Liver (tissue), 3 donors: Measurements from ENCODE around the gene MED29.

Experiments
- EGR1 ChIP-seq, 2 donors: IDR thresholded peaks; 2 replicates each; pipeline ENCODE4 v1.6.1; 2016 to 2018; ENCODE audit warnings: antibody characterized with exemption in 2 of 2, low read depth in 2 of 2
- GABPA ChIP-seq, 2 donors: IDR thresholded peaks in 1 of 2; conservative IDR thresholded peaks in 1 of 2; 2 replicates each; pipeline ENCODE4 v1.6.1; 2016; ENCODE audit warnings: antibody characterized with exemption in 2 of 2, mild to moderate bottlenecking in 1 of 2, moderate library complexity in 1 of 2
- TAF1 ChIP-seq: conservative IDR thresholded peaks from 2 replicates; pipeline ENCODE4 v1.6.1; 2016; ENCODE audit warnings: antibody characterized with exemption, mild to moderate bottlenecking
- TF ChIP-seq, protein P1 (sequence below): fragments of 150-350 bp; IDR thresholded peaks from 2 replicates; pipeline ENCODE4 v1.5.1; 2017; ENCODE audit warnings: improper control_type of control experiment, low read depth, low read length; ENCODE audit not compliant: missing input control
- donor health status: healthy.
- donor health status: healthy.

DNA sequence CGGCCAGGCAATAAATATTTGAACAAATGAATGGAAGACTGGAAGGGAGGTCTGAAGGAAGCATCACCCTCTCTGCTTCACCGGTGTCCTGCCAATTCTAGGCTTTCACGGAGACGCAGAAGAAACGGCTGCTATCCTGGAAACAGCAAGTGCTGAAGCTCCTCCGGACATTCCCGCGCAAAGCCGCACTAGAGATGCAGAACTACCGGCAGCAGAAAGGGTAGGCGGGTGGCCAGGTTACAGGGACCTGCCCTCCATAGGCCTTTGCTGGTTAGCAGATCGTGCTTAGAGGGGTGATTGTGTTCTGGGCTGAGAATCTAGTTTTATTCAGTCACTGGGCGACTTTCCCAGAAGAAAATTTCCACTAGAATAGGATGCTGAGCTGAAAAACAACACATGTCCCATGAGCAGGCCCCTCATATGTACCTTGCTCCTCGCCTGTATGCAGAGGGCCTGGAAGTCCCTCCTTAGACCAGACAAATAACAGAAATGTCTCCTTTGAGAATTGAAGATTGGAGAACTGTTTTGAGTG lies 11.2 kb upstream of the MED29 start:
- TF ChIP-seq, protein P1, sequence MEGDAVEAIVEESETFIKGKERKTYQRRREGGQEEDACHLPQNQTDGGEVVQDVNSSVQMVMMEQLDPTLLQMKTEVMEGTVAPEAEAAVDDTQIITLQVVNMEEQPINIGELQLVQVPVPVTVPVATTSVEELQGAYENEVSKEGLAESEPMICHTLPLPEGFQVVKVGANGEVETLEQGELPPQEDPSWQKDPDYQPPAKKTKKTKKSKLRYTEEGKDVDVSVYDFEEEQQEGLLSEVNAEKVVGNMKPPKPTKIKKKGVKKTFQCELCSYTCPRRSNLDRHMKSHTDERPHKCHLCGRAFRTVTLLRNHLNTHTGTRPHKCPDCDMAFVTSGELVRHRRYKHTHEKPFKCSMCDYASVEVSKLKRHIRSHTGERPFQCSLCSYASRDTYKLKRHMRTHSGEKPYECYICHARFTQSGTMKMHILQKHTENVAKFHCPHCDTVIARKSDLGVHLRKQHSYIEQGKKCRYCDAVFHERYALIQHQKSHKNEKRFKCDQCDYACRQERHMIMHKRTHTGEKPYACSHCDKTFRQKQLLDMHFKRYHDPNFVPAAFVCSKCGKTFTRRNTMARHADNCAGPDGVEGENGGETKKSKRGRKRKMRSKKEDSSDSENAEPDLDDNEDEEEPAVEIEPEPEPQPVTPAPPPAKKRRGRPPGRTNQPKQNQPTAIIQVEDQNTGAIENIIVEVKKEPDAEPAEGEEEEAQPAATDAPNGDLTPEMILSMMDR, result no peak
- no peak for TF ChIP-seq TAF1
- no peak for TF ChIP-seq EGR1 (IDR thresholded peaks at IDR 0.05; ENCODE audit: low read depth in 2 of 2)
- TF ChIP-seq GABPA (IDR thresholded peaks at IDR 0.05 in 1 of 2, conservative IDR thresholded peaks at IDR 0.05 in 1 of 2), result no peak
